Heart left ventricle (tissue), 13 donors: ENCODE data around the gene GABPA.

ENCODE experiments used
- POLR2A ChIP-seq, 2 donors: fragments of 450-650 bp; IDR thresholded peaks; one replicate each; pipeline ENCODE4 v1.6.1; 2017; ENCODE audit warnings: antibody characterized with exemption in 2 of 2, mild to moderate bottlenecking in 2 of 2, moderate library complexity in 2 of 2
- TF ChIP-seq, protein P1 (sequence below), 12 donors: fragments of 200-600 bp; sonication (generic) in 4 of 12; IDR thresholded peaks; one replicate each; pipeline versions ENCODE4 v1.5.0 to v1.8.0; 2018 to 2022; ENCODE audit warnings: antibody characterized with exemption in 12 of 12, mild to moderate bottlenecking in 5 of 12
- donor health status: ischemic (EF 13 %, LVEDD 7.1; RV severe dilation, severe dysfunction).
- donor health status: DM: no; HTN: yes; CAD: no.
- donor health status: DM: no; HTN: no; CAD: no.
- donor health status: ischemic (EF 25% LVEDD 6.9; RV normal size, moderate dysfunction).
- donor health status: ischemic (EF 25% LVEDD 5.7; RV mildly dilated, moderate dysfunction).
- donor health status: ischemic (EF 35%, LVEDD 5.7; RV mildly dilated, moderate dysfunction).
- donor health status: nonischemic (EF 11% LVEDD 7.7; RV severe dilation, severe dysfunction).
- donor health status: DM: yes; HTN: yes; CAD: no.
- donor health status: PGD.
- donor health status: ischemic (EF 29% LVEDD 5.4; RV normal size, mild dysfunction).
- donor health status: nonischemic (EF 23%, LVEDD 6.1; RV moderate dilation, normal function).

DNA sequence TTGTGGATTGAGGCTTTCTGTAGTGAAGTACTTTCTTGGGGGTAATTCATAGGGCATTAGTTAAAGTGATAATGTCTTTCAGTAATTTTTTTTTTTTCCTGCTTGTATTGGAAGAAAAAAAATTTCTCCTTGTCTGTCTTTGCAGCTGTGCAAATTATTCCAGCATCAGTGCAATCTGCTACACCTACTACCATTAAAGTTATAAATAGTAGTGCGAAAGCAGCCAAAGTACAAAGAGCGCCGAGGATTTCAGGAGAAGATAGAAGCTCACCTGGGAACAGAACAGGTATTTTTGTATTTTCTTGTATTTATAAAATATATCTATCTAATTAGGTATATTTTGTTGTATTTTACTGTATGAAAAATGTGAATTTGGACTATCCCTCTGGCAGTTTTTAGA is 29.3 kb downstream of the GABPA start:
- no peak for TF ChIP-seq POLR2A (IDR thresholded peaks at IDR 0.05)
- TF ChIP-seq, protein P1, sequence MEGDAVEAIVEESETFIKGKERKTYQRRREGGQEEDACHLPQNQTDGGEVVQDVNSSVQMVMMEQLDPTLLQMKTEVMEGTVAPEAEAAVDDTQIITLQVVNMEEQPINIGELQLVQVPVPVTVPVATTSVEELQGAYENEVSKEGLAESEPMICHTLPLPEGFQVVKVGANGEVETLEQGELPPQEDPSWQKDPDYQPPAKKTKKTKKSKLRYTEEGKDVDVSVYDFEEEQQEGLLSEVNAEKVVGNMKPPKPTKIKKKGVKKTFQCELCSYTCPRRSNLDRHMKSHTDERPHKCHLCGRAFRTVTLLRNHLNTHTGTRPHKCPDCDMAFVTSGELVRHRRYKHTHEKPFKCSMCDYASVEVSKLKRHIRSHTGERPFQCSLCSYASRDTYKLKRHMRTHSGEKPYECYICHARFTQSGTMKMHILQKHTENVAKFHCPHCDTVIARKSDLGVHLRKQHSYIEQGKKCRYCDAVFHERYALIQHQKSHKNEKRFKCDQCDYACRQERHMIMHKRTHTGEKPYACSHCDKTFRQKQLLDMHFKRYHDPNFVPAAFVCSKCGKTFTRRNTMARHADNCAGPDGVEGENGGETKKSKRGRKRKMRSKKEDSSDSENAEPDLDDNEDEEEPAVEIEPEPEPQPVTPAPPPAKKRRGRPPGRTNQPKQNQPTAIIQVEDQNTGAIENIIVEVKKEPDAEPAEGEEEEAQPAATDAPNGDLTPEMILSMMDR (IDR thresholded peaks at IDR 0.05): no peak
